ENCODE data around the gene DYNC1LI1. TPM values are rescaled to one million over a fixed set of nuclear protein-coding genes. Genes with fewer than 3 reads are reported as not detected.

DYNC1LI1 gene
- total and polyA plus RNA-seq, 2 of the 4 experiments (the other 2 are of a cell fraction), result 25.2 to 30.8 TPM

DNA sequence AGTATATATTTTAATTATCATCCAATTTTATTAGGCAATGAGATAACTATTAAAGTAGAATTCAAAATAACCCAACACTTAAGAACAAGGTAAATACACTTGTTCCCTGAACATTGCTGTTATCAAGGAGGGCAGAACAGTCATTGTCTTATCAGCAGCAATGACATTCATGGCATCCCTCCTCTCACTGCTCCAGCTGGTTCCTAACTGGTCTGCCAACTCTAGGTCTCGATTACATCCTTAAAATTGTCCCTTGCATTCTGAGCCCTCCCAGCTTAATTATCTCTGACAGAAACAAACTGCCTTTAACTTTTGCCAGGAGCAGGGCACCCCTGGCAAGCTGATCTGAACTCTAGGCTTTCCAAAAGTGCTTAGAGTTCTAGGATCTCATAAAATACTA lies 14.0 kb upstream of the DYNC1LI1 start:
- no peak overlapping the region for H4K5ac ChIP-seq (ENCODE audit: low read depth, low read length)
- H2BK5ac ChIP-seq (ENCODE audit: low read depth, low read length, poor library complexity, severe bottlenecking), result no peak overlapping the region
- peak overlapping the region; percentile 88; the same call in 1 of the 2 replicates for H2BK20ac ChIP-seq (ENCODE audit: low read depth, low read length)
- intact Hi-C loops (cut with micrococcal nuclease), result no loop called here
- no peak overlapping the region for H4K91ac ChIP-seq (ENCODE audit: insufficient read depth, low read depth, low read length)
- ChIA-PET CTCF (no interaction called here), POLR2A (ENCODE audit: unreplicated experiment) (no interaction called here)
- no peak overlapping the region for H3K27ac ChIP-seq (ENCODE audit: insufficient read depth, low read length)
- peak overlapping the region in 1 of 2 experiments; percentile 47; a peak in 1 of 4 replicates for H4K8ac ChIP-seq (ENCODE audit: low read depth in 2 of 2, low read length in 2 of 2)
- TF ChIP-seq RAD21 (IDR thresholded peaks at IDR 0.05; ENCODE audit: low read length), result no peak
- no peak for TF ChIP-seq RCOR1 (IDR thresholded peaks at IDR 0.05; ENCODE audit: insufficient replicate concordance, low read length)
- TF ChIP-seq CEBPB (IDR thresholded peaks at IDR 0.05; ENCODE audit: low read depth, low read length), result no peak
- TF ChIP-seq MAZ (IDR thresholded peaks at IDR 0.05; ENCODE audit: borderline replicate concordance, low read depth, low read length), result no peak
- no peak for TF ChIP-seq BHLHE40 (IDR thresholded peaks at IDR 0.05; ENCODE audit: low read depth, low read length)
- no peak for TF ChIP-seq MXI1 (IDR thresholded peaks at IDR 0.05; ENCODE audit: borderline replicate concordance, low read depth, low read length)
- TF ChIP-seq SMC3 (IDR thresholded peaks at IDR 0.05; ENCODE audit: low read depth, low read length), result no peak
- TF ChIP-seq, protein P1, sequence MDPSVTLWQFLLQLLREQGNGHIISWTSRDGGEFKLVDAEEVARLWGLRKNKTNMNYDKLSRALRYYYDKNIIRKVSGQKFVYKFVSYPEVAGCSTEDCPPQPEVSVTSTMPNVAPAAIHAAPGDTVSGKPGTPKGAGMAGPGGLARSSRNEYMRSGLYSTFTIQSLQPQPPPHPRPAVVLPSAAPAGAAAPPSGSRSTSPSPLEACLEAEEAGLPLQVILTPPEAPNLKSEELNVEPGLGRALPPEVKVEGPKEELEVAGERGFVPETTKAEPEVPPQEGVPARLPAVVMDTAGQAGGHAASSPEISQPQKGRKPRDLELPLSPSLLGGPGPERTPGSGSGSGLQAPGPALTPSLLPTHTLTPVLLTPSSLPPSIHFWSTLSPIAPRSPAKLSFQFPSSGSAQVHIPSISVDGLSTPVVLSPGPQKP (IDR thresholded peaks at IDR 0.05; ENCODE audit: borderline replicate concordance, low read depth, low read length), result no peak
- no peak for TF ChIP-seq RFX5 (IDR thresholded peaks at IDR 0.05; ENCODE audit: low read depth, low read length)
- TF ChIP-seq, protein P2, sequence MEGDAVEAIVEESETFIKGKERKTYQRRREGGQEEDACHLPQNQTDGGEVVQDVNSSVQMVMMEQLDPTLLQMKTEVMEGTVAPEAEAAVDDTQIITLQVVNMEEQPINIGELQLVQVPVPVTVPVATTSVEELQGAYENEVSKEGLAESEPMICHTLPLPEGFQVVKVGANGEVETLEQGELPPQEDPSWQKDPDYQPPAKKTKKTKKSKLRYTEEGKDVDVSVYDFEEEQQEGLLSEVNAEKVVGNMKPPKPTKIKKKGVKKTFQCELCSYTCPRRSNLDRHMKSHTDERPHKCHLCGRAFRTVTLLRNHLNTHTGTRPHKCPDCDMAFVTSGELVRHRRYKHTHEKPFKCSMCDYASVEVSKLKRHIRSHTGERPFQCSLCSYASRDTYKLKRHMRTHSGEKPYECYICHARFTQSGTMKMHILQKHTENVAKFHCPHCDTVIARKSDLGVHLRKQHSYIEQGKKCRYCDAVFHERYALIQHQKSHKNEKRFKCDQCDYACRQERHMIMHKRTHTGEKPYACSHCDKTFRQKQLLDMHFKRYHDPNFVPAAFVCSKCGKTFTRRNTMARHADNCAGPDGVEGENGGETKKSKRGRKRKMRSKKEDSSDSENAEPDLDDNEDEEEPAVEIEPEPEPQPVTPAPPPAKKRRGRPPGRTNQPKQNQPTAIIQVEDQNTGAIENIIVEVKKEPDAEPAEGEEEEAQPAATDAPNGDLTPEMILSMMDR (conservative IDR thresholded peaks at IDR 0.05; ENCODE audit: low read depth, low read length), result no peak
- no peak for TF ChIP-seq MAFK (IDR thresholded peaks at IDR 0.05; ENCODE audit: low read depth, low read length)
- TF ChIP-seq, protein P3, sequence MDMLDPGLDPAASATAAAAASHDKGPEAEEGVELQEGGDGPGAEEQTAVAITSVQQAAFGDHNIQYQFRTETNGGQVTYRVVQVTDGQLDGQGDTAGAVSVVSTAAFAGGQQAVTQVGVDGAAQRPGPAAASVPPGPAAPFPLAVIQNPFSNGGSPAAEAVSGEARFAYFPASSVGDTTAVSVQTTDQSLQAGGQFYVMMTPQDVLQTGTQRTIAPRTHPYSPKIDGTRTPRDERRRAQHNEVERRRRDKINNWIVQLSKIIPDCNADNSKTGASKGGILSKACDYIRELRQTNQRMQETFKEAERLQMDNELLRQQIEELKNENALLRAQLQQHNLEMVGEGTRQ (IDR thresholded peaks at IDR 0.05; ENCODE audit: low read depth, low read length), result no peak
- no peak for TF ChIP-seq NFE2L2 (IDR thresholded peaks at IDR 0.05; ENCODE audit: low read depth, low read length)
- no peak for TF ChIP-seq POLR2A (IDR thresholded peaks at IDR 0.05; ENCODE audit: low read depth, low read length)
- TF ChIP-seq CHD1 (IDR thresholded peaks at IDR 0.05; ENCODE audit: low read depth, low read length), result no peak
- no peak for TF ChIP-seq FOS (IDR thresholded peaks at IDR 0.05; ENCODE audit: low read depth, low read length)
- H3K14ac ChIP-seq (replicated peaks; ENCODE audit: low read depth, low read length), result peak overlapping the region; percentile 86
- ATAC-seq (ENCODE audit: low read depth), result no peak
- H3K79me1 ChIP-seq (ENCODE audit: low read depth in 1 of 2, low read length in 2 of 2), result no peaks in the 10 kb centered on the region
- no peaks in the 10 kb centered on the region; the same call in 1 of the 2 replicates for H3K27me3 ChIP-seq (ENCODE audit: control insufficient read depth, insufficient read depth, low read length)
- dilution Hi-C loops (cut with HindIII; ENCODE audit: low sequenced_read_pairs, unreplicated experiment), result no loop called here
- H2AFZ ChIP-seq (replicated peaks; ENCODE audit: low read length, poor library complexity), result peak overlapping the region; percentile 68
- in situ Hi-C loops (cut with MboI; ENCODE audit: low sequenced_read_pairs), result no loop called here
- H2BK120ac ChIP-seq (ENCODE audit: low read depth, low read length), result peak overlapping the region; percentile 87
- H3K36me3 ChIP-seq (ENCODE audit: control insufficient read depth, insufficient read depth, low read length), result no peaks in the 10 kb centered on the region
- H4K20me1 ChIP-seq (ENCODE audit: insufficient read depth, low read length), result no peaks in the 10 kb centered on the region
- BruUV-seq (replicated peaks), result no TSS peak
- no peak overlapping the region for H3K4me3 ChIP-seq (ENCODE audit: insufficient read depth, low read depth, low read length)
- no CpG with 5 or more reads among the region's 1 CpG for WGBS, 2 experiments (ENCODE audit: extremely low coverage in 2 of 2, insufficient read length in 1 of 2)
- H3K18ac ChIP-seq (ENCODE audit: low read depth, low read length), result no peak overlapping the region
- H3K23ac ChIP-seq (ENCODE audit: low read depth, low read length), result peak overlapping the region; percentile 44; the same call in 1 of the 2 replicates
- DNase-seq, result no peak
- no peak overlapping the region for H2AK9ac ChIP-seq (replicated peaks; ENCODE audit: low read depth, low read length, poor library complexity)
- no peaks in the 10 kb centered on the region for H3K9me1 ChIP-seq (ENCODE audit: insufficient read depth, low read length)
- peak overlapping the region; percentile 76 for H3K4ac ChIP-seq (ENCODE audit: low read depth, low read length)
- no peak overlapping the region for H3K9ac ChIP-seq (ENCODE audit: low read depth, low read length)
- H2AK5ac ChIP-seq (ENCODE audit: low read depth, low read length), result peak overlapping the region; percentile 20; the same call in 1 of the 2 replicates
- H3K4me2 ChIP-seq (ENCODE audit: low read depth, low read length), result no peak overlapping the region
- peak overlapping the region; percentile 21; the same call in 1 of the 3 replicates for H2BK15ac ChIP-seq (ENCODE audit: low read depth, low read length)
- H3K4me1 ChIP-seq (ENCODE audit: control insufficient read depth, insufficient read depth, low read length), result no peaks in the 10 kb centered on the region
- no peak overlapping the region for H3K56ac ChIP-seq (ENCODE audit: extremely low read depth, insufficient read depth, low read length)
- H3K9me3 ChIP-seq (ENCODE audit: control insufficient read depth, insufficient read depth, low read length), result no peaks in the 10 kb centered on the region

All from IMR-90 (cell line).